Nephron progenitor cell (in vitro differentiated cells): ENCODE measurements around the gene OR1J1.

Experiments
- DNase-seq: peaks from one replicate; pipeline ENCODE4 v3.0.0; 2021
- H3K27ac Mint-ChIP-seq: 2 replicates; pipeline ENCODE4 v1.8.0; 2021; ENCODE audit warnings: mild to moderate bottlenecking, moderate library complexity, mixed read lengths
- H3K27me3 Mint-ChIP-seq: 2 replicates; pipeline ENCODE4 v1.8.0; 2021; ENCODE audit warnings: mild to moderate bottlenecking, low read depth, mixed read lengths; ENCODE audit not compliant: poor library complexity
- H3K36me3 Mint-ChIP-seq: 2 replicates; pipeline ENCODE4 v1.8.0; 2021; ENCODE audit warnings: low read depth, mixed read lengths
- H3K4me1 Mint-ChIP-seq: 2 replicates; pipeline ENCODE4 v1.8.0; 2021; ENCODE audit warnings: mixed read lengths
- H3K4me3 Mint-ChIP-seq: 2 replicates; pipeline ENCODE4 v1.8.0; 2021; ENCODE audit warnings: mild to moderate bottlenecking, moderate library complexity, mixed read lengths
- H3K9me3 Mint-ChIP-seq: 2 replicates; pipeline ENCODE4 v1.8.0; 2021; ENCODE audit warnings: mild to moderate bottlenecking, moderate library complexity, mixed read lengths
- TF ChIP-seq, protein P1 (sequence below): fragments of 200-600 bp; sonication (generic); IDR thresholded peaks from 2 replicates; pipeline ENCODE4 v1.5.0; 2021; ENCODE audit warnings: antibody characterized with exemption

The OR1J1 gene

DNA sequence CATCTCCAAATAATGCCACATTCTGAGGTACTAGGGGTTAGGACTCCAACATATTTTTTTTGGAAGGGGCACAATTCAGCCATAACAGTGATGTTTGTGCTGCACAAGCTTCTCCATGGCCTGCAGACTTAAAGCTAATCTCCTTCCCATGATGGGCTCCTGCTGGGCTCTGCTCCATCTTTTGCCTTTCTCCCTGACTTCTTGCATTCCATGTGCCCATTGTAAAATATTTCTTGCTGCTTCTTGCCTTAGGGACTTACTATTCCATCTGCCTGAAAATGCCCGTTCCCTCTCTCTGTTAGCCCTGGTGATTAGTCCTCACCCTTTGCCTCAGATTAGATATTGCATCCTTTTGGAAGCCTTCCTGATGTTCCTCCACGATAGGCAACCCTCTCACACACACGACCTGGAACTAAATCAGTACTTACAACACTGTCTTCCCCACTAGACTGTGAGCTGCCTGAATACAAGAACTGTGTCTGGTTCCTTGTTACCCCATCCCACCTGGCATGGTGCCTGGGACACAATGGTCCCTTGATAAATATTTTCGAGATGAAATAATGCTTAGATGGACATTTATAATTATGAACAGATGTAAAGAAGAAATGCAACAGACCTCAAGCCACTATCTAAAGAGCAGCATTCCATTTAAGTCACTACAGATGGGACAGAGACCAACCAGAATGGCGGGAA is 33.5 kb downstream of the OR1J1 start:
- Mint-ChIP-seq H3K36me3 (no peaks in the 10 kb centered on the region), H3K4me1 (no peaks in the 10 kb centered on the region), H3K27me3 (peaks cover 36% of the 10 kb centered on the region), H3K27ac (no peak overlapping the region), H3K4me3 (no peak overlapping the region), H3K9me3 (peaks cover 36% of the 10 kb centered on the region)
- DNase-seq: no peak
- TF ChIP-seq, protein P1, sequence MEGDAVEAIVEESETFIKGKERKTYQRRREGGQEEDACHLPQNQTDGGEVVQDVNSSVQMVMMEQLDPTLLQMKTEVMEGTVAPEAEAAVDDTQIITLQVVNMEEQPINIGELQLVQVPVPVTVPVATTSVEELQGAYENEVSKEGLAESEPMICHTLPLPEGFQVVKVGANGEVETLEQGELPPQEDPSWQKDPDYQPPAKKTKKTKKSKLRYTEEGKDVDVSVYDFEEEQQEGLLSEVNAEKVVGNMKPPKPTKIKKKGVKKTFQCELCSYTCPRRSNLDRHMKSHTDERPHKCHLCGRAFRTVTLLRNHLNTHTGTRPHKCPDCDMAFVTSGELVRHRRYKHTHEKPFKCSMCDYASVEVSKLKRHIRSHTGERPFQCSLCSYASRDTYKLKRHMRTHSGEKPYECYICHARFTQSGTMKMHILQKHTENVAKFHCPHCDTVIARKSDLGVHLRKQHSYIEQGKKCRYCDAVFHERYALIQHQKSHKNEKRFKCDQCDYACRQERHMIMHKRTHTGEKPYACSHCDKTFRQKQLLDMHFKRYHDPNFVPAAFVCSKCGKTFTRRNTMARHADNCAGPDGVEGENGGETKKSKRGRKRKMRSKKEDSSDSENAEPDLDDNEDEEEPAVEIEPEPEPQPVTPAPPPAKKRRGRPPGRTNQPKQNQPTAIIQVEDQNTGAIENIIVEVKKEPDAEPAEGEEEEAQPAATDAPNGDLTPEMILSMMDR: no peak

DNA sequence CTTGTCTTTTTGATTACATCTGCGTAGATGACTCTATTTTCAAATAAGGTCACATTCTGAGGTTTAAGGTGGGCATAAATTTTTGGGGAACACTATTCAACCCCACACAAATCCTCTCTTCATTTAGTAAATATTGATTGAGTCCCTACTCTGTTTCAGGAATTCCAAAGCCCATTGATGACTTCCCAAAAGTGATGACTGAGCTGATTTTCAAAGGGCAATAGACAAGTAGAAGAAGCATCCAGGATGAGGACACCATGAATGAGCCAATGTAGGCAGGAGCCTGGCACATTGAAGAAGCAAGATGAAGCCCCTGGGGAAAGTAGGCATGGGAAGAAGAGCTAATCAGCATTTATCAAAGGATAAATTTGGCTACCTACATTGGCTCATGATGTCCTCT is 35.2 kb downstream of the OR1J1 start:
- no peaks in the 10 kb centered on the region for H3K4me1 Mint-ChIP-seq
- peaks cover 30% of the 10 kb centered on the region for H3K27me3 Mint-ChIP-seq
- no peaks in the 10 kb centered on the region for H3K36me3 Mint-ChIP-seq
- DNase-seq: no peak
- TF ChIP-seq, protein P1: no peak
- H3K4me3 Mint-ChIP-seq: no peak overlapping the region
- no peak overlapping the region for H3K27ac Mint-ChIP-seq
- peaks cover 28% of the 10 kb centered on the region for H3K9me3 Mint-ChIP-seq
